ENCODE data around the gene COP1.
"Not testable (repeated sequence)": the region's sequence is repeated elsewhere in the genome, so short reads cannot be mapped to it uniquely, and the experiment has no call there.

Gene COP1

DNA sequence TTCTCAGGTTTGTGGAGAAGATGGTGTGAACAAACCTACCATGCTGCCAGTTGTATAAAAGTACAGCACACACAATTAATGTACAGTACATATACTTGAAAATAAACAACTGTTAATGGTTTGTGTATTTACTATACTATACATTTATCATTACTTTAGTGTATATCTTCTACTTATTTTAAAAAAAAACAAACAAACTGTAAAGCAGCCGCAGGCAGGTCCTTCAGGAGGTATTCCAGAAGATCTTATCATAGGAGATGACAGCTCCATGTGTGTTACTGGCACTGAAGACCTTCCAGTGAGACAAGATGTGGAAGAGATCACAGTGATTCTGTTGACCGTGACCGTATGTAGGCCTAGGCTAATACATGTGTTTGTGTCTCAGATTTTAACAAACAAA, 155.7 kb downstream of the COP1 start:
- in situ Hi-C loops (cut with HindIII; ENCODE audit: low sequenced_read_pairs) = no loop called here

DNA sequence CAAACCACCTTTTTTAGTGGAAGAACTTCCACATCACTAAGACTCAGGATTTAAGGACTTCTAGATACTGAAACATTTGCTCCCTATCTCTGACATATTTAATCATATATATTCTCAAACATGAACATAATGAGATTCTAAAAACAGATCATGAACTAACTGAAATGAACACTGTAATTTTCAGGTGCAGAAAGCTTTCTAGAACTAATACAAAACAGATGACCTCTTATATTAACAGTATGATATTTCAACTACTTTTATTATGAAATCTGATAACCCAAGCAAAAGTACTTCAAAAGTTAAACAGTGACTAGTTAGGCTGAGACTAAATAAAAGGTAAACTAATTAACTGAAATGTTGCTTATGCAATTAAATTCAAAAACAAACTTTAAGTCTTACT, 157.5 kb downstream of the COP1 start:
- in situ Hi-C loops (cut with HindIII; ENCODE audit: low sequenced_read_pairs) = no loop called here

DNA sequence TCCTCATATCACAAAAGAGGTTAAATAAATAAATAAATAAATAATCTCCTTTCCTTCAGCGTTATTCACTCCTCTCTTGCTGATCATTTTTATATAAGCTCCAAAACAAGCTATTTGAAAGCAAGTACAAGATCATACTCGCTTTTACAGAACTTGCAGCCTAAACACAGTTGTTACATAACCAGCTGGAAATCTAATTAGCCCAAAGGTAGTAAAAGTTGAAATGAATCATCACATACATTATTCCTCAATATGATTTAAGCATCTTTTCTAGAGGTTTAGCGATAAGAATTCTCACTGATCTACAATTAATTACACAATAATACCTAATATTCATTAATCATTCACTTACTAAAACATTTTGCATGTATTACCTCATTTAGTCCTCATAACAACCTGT, 160.2 kb downstream of the COP1 start:
- in situ Hi-C loops (cut with HindIII; ENCODE audit: low sequenced_read_pairs) = no loop called here

DNA sequence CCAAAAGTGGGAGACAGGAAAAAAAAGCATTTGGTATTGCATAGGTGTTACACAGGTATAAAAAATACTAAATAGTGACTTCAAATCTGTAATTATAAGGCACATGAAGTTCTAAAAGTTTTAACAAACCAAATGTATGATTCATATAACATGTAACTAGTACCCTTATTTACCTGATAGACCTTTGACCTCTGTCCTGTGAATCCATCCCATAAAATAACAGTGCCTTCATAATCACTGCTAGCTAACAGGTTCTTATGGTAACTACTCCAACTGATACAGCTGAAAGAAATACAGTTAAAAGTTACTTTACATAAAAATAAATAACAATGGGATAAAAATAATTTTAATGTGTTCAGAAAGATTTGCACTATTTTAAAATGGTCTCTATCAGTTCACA, 163.5 kb downstream of the COP1 start:
- in situ Hi-C loops (cut with HindIII; ENCODE audit: low sequenced_read_pairs) = no loop called here

DNA sequence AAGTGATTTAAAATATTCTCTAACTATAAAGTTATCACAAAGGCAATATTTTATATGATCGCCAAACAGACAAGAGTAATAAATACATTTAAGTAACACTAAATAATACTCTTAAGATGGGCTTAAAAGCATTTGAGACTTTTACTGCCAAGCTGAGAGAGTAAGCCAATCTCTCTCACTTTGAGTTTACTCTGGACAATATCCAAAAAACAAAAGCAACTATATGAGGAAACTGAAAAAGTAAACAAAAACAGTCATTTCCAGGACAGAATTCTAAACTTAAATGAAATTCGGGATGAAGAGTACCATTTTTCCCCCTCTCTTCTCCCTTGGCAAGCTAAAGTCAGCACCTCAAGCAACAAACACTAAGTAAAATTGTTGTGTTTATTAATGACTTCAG, 173.2 kb downstream of the COP1 start:
- in situ Hi-C loops (cut with HindIII; ENCODE audit: low sequenced_read_pairs) = no loop called here

DNA sequence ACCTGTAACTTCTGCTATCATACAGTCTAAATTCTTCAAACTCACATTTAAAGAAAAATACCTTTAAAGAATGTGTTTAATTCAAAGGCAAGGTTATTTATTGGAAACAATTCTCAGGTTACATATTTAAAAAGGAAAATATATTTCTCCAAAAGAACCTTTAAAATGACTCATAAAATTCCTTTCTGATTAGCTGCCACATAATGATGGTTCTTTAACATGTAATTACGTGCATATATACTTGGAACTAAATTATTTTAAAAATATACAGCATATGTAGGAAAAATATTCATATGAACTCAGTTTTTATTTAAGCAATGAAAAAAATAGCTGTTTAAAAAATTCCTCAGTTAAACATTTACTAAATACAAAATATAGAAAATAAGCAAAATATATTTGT, 173.6 kb downstream of the COP1 start:
- in situ Hi-C loops (cut with HindIII; ENCODE audit: low sequenced_read_pairs) = no loop called here

DNA sequence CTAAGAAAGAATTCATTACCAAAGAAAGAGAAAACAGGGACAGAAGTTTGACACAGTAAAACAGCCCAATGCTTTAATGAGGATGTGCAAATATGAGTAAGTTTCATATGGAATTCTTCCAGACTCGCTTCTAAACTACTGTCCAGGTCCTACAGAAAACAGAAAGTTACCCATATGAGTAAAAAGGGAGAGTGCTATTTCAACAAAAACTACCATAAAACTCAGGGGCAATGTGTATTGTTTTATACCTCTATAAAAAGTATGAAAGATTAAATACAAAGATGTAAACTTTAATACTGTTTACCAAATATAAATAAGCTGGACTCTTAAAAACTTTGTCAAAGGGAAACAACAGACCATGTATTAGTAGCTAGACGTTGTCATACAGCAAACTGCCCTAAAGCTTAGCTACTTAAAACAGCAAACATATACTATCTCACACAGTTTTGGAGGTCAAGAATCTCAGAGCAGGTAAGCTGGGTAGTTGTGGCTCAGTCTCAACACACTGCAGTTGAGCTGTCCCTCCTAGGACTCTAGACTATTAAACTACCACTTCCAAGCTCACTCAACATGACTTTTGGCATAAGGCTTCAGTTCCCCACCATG, 174.9 kb downstream of the COP1 start:
- in situ Hi-C loops (cut with HindIII; ENCODE audit: low sequenced_read_pairs) = no loop called here

DNA sequence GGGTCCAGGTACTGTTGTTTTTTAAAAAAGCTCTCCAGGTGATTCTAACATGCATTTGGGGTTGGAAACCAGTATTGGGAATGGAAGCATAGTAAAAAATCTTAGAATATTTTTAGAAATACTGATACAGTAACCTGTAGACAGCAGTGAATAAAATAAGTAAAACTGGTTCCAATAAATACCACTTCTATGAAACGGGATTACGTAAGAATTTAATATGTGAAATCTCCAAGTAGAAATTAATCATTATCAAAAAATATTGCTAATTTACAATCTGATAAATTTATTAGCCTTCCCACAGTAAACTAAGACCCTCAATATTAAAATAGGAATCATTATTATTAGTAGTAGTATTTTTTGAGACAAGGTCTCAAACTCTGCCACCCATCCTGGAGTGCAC, 177.5 kb downstream of the COP1 start:
- in situ Hi-C loops (cut with HindIII; ENCODE audit: low sequenced_read_pairs) = no loop called here

DNA sequence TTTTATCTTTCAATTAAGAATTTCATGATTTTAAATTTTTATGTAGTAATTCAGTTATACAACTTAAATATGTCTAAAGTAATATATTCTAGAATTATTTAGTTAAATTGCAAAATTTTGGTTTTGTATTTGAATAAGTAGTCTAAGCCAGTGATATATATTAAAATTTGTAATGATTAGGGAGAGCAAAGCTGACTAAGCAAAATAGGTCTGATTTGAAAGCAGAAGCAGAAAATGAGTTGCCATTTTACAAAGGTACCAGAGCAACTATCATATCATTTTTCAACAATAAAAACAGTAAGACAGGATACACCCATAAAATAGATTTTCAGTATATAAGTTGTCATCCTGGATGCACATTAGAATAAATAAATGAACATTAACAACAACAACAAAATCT, 177.9 kb downstream of the COP1 start:
- in situ Hi-C loops (cut with HindIII; ENCODE audit: low sequenced_read_pairs) = no loop called here

DNA sequence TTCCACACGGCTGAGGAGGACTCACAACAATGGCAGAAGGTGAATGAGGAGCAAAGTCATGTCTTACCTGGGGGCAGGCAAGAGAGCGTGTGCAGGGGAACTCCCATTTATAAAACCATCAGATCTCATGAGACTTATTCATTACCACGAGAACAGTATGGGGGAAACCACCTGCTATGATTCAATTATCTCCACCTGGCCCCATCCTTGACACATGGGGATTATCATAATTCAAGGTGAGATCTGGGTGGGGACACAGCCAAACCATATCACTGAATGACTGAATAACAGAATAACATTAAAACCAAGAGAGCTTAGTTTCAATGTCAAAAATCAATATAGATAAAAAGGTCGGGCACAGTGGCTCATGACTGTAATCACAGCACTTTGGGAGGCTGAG, 179.2 kb downstream of the COP1 start:
- in situ Hi-C loops (cut with HindIII; ENCODE audit: low sequenced_read_pairs) = not testable (repeated sequence)

DNA sequence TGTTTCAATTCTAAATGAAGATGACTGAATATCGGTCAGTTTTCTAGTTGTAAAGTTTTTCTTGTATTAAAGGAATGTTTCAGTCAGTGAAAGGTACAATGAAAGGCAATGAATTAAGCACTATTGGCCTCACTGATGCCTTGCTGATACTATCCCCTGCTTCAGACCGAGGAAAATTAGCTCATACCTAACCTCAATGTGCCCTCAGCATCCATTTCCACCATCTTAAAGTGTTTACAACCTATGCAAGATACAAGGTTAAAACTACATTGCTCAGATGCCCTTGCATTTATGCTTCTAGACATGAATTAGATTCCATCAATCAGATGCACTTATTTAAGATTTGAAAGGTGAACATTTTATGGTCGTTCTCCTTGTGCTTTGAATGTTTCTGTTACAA, 184.5 kb downstream of the COP1 start:
- in situ Hi-C loops (cut with HindIII; ENCODE audit: low sequenced_read_pairs) = no loop called here

DNA sequence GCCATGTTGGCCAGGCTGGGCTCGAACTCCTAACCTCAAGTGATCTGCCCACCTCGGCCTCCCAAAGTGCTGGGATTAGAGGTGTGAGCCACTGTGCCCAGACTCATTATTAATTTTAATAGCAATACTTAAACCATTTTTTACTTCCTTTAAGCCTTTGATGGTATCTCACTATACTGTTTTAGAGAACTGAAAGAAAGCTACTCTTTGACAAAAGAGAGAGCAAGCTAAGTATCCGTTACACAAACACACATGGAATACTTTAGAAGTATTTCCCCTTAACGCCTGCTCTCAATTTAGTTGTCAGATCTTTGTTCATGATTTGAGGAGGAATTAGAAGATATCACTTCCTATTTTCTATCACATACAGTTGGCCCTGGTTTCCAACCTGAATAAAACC, 189.4 kb downstream of the COP1 start:
- in situ Hi-C loops (cut with HindIII; ENCODE audit: low sequenced_read_pairs) = no loop called here

DNA sequence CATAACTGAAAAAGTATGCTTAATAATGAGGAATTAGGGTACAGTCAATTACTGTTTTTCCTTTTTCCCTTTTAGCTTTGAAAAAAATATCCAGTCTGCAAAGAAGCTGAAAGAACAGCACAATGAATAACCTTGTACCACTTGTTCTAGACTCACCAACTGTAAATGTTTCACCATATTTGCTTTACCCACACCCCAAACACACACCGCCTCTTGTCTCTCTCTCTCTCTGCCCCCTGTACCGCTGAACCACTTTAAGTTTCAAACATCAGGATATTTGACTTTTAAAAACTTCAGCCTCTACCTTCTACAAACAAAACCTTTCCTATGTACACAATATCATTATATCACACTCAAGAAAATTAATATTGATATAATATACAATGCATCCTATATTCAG, 197.1 kb downstream of the COP1 start:
- in situ Hi-C loops (cut with HindIII; ENCODE audit: low sequenced_read_pairs) = no loop called here

DNA sequence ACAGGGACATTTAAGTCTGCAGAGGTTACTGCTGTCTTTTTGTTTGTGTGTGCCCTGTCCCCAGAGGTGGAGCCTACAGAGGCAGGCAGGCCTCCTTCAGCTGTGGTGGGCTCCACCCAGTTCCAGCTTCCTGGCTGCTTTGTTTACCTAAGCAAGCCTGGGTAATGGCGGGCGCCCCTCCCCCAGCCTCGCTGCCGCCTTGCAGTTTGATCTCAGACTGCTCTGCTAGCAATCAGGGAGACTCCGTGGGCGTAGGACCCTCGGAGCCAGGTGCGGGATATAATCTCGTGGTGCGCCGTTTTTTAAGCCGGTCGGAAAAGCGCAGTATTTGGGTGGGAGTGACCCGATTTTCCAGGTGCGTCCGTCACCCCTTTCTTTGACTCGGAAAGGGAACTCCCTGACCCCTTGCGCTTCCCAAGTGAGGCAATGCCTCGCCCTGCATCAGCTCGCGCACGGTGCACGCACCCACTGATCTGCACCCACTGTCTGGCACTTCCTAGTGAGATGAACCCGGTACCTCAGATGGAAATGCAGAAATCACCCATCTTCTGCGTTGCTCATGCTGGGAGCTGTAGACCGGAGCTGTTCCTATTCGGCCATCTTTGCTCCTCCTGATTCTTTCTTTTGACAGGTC, 199.2 kb downstream of the COP1 start:
- in situ Hi-C loops (cut with HindIII; ENCODE audit: low sequenced_read_pairs) = not testable (repeated sequence)

DNA sequence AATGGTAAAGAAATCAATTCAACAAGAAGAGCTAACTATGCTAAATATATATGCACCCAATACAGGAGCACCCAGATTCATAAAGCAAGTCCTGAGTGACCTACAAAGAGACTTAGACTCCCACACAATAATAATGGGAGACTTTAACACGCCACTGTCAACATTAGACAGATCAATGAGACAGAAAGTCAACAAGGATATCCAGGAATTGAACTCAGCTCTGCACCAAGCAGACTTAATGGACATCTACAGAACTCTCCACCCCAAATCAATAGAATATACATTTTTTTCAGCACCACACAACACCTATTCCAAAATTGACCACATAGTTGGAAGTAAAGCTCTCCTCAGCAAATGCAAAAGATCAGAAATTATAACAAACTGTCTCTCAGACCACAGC, 212.4 kb downstream of the COP1 start:
- in situ Hi-C loops (cut with HindIII; ENCODE audit: low sequenced_read_pairs) = not testable (repeated sequence)

DNA sequence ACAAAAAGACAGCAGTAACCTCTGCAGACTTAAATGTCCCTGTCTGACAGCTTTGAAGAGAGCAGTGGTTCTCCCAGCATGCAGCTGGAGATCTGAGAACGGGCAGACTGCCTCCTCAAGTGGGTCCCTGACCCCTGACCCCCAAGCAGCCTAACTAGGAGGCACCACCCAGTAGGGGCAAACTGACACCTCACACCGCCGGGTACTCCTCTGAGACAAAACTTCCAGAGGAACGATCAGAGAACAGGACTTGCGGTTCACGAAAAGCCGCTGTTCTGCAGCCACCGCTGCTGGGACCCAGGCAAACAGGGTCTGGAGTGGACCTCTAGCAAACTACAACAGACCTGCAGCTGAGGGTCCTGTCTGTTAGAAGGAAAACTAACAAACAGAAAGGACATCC, 214.3 kb downstream of the COP1 start:
- in situ Hi-C loops (cut with HindIII; ENCODE audit: low sequenced_read_pairs) = not testable (repeated sequence)

DNA sequence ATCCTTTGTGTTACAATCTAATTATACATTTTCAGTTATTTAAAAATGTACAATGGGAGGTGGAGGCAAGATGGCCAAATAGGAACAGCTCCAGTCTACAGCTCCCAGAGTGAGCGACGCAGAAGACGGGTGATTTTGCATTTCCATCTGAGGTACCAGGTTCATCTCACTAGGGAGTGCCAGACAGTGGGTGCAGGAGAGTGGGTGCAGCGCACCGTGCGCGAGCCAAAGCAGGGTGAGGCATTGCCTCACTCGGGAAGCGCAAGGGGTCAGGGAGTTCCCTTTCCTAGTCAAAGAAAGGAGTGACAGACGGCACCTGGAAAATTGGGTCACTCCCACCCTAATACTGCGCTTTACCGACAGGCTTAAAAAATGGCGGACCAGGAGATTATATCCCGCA, 214.9 kb downstream of the COP1 start:
- in situ Hi-C loops (cut with HindIII; ENCODE audit: low sequenced_read_pairs) = not testable (repeated sequence)

DNA sequence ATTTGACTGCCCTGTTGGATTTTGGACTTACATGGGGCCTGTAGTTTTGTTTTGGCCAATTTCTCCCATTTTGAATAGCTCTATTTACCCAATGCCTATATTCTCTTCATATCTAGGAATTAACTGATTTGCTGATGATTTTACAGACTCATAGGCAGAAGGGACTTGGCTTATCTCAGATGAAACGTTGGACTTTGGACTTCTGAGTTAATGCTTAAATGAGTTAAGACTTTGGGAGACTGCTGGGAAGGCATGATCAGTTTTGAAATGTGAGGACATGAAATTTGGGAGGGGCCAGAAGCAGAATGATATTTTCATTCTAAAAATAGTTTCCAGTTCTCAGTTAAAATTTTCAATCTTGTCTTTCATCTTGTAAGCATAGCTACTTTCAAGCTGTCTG, 222.3 kb downstream of the COP1 start:
- in situ Hi-C loops (cut with HindIII; ENCODE audit: low sequenced_read_pairs) = no loop called here

DNA sequence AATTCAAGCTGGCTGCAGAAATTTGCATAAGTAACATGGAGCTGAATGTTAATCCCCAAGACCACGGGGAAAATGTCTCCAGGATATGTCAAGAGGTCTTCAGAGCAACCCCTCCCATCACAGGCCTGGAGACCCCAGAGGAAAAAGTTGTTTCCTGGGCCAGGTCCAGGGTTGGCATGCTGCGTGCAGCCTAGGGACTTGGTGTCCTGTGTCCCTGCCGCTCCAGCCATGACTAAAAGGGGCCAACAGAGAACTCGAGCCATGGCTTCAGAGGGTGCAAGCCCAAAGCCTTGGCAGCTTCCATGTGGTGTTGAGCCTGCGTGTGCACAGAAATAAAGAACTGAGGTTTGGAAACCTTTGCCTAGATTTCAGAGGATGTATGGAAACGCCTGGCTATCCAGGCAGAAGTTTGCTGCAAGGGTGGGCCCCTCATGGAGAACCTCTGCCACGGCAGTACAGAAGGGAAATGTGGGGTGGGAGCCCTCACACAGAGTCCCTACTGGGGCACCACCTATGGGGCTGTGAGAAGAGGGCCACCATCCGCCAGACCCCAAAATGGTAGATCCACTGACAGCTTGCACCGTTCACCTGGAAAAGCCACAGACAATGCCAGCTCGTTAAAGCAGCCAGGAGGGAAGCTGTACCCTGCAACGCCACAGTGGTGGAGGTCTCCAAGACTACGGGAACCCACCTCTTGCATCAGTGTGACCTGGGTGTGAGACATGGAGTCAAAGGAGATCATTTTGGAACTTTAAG, 222.9 kb downstream of the COP1 start:
- in situ Hi-C loops (cut with HindIII; ENCODE audit: low sequenced_read_pairs) = no loop called here

DNA sequence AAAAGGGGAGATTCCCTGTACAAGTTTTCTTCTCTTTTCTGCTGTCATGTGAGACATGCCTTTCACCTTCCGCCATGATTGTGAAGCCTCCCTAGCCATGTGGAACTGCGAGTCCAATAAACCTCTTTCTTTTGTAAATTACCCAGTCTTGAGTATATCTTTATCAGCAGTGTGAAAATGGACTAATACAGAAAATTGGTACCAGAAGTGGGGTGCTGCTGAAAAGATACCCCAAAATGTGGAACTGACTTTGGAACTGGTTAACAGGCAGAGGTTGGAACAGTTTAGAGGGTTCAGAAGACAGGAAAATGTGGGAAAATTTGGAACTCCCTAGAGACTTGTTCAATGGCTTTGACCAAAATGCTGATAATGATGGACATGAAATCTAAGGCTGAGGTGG, 223.7 kb downstream of the COP1 start:
- in situ Hi-C loops (cut with HindIII; ENCODE audit: low sequenced_read_pairs) = not testable (repeated sequence)

DNA sequence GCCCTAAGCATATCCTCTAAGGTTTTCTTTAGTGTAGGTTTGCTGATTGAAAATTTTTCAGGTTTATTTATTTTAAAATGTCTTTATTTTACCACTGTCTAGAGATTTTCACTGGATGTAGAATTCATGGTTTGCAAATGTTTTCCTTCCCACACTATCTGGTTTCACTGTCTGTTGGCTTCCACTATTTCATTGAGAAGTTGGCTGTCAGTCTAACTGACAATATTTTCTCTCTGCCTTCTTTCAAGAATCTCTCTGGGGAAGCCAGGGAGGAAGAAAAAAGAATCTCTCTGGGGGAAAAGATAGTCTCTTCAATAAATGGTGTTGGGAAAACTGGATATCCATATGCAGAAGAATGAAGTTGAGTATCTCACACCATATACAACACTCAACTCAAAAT, 226.0 kb downstream of the COP1 start:
- in situ Hi-C loops (cut with HindIII; ENCODE audit: low sequenced_read_pairs) = no loop called here

DNA sequence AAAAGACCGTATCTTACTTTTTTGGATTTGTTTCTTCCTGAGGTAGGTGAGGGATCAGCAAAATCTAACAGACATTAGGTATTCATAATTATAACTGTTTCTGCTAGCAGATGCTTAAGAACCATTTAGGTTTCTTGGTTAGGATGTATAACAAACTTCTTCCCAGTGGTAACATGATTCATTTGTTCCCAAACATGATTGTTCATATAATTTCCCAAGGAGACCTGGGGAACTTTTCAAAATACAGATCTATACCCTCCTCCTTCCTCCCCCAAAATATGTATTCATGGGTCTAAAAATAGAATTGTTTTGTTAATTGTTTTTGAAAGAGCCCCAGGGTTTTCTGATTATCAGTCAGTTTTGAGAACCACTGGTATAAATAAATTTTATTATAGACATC, 228.2 kb downstream of the COP1 start:
- in situ Hi-C loops (cut with HindIII; ENCODE audit: low sequenced_read_pairs) = no loop called here
